HCT116 (cell line): ENCODE results near the gene TEKT2. TPM values are rescaled to one million over a fixed set of nuclear protein-coding genes. Genes with fewer than 3 reads are reported as not detected.

Experiments
- ATAC-seq: fragments of 200-7000 bp; cut with Tn5 transposase; 2 replicates; pipeline ENCODE4 v1.9.1; 2020; ENCODE audit warnings: mild to moderate bottlenecking, moderate library complexity
- BruUV-seq: library from RNA; stranded (reverse); fragments of 400-500 nt; replicated peaks from 2 replicates; lab custom pipeline; 2021; lab: Mats Ljungman, UMichigan
- CTCF ChIA-PET: fragments of 300-600 bp; sonication (Branson Sonifier 250); formaldehyde crosslinking; loops from one replicate; lab custom pipeline; 2021; ENCODE audit warnings: antibody characterized with exemption; lab: Charles Lee
- POLR2A ChIA-PET: fragments of 300-600, 350-600 bp; sonication (Branson Sonifier 250); formaldehyde crosslinking; loops from one replicate; lab custom pipeline; 2021; ENCODE audit warnings: antibody characterized with exemption; lab: Charles Lee
- RAD21 ChIA-PET, 2 experiments: fragments of 300-600 bp; sonication (Branson Sonifier 250); formaldehyde crosslinking; loops; one replicate each; lab custom pipeline; 2023; ENCODE audit warnings: low total read pairs in 2 of 2; ENCODE audit not compliant: uncharacterized antibody in 2 of 2, unreplicated experiment in 2 of 2, low non-redundant PET in 1 of 2; lab: Charles Lee
- DNase-seq: peaks from one replicate; pipeline ENCODE4 v3.0.0-alpha.2; 2010; ENCODE audit warnings: low read depth, low spot score
- H2AFZ ChIP-seq: fragments of 200-600 bp; shearing (Covaris generic), sonication (generic); 2 replicates; pipeline ENCODE4 v1.6.1; 2017; ENCODE audit warnings: low read depth, mixed run types, mixed read lengths, antibody characterized with exemption, low read length; ENCODE audit not compliant: poor library complexity, severe bottlenecking
- H3K27ac ChIP-seq: 2 replicates; pipeline ENCODE4 v1.5.1; 2012; ENCODE audit warnings: low read depth, low read length
- H3K27me3 ChIP-seq: fragments of 200-600 bp; sonication (generic); 2 replicates; pipeline ENCODE4 v1.6.1; 2016; ENCODE audit warnings: mixed run types, low read length, mixed read lengths; ENCODE audit not compliant: insufficient read depth
- H3K36me3 ChIP-seq, 2 experiments: fragments of 200-500 bp in 1 of 2; fragments of 200-600 bp in 1 of 2; sonication (Bioruptor generic) in 1 of 2; sonication (generic) in 1 of 2; 2 replicates each; pipeline versions ENCODE4 v1.5.1 to v1.6.1; 2014 to 2016; ENCODE audit warnings: low read length in 2 of 2, inconsistent platforms in 1 of 2, mixed read lengths in 1 of 2, mixed run types in 1 of 2; ENCODE audit not compliant: insufficient read depth in 2 of 2, control insufficient read depth in 1 of 2
- H3K4me1 ChIP-seq, 2 experiments: fragments of 200-600 bp in 1 of 2; sonication (generic) in 1 of 2; 2 replicates each; pipeline versions ENCODE4 v1.5.1 to v1.6.1; 2012 to 2017; ENCODE audit warnings: low read length in 2 of 2, inconsistent platforms in 1 of 2, mild to moderate bottlenecking in 1 of 2, mixed read lengths in 1 of 2, mixed run types in 1 of 2, moderate library complexity in 1 of 2; ENCODE audit not compliant: insufficient read depth in 2 of 2, control insufficient read depth in 1 of 2
- H3K4me2 ChIP-seq: fragments of 200-600 bp; sonication (generic); 2 replicates; pipeline ENCODE4 v1.6.1; 2017; ENCODE audit warnings: mixed run types, low read length, mixed read lengths
- H3K4me3 ChIP-seq, 2 experiments: fragments of 200-600 bp in 1 of 2; sonication (generic) in 1 of 2; replicated peaks in 1 of 2; 2 replicates each; pipeline ENCODE4 v1.5.1; 2011 to 2016; ENCODE audit warnings: low read length in 2 of 2, control low read depth in 1 of 2, low read depth in 1 of 2, mild to moderate bottlenecking in 1 of 2, mixed read lengths in 1 of 2, mixed run types in 1 of 2
- H3K79me2 ChIP-seq: fragments of 200-600 bp; sonication (generic); 2 replicates; pipeline ENCODE4 v1.6.1; 2017; ENCODE audit warnings: mild to moderate bottlenecking, mixed run types, low read length, moderate library complexity, mixed read lengths; ENCODE audit not compliant: insufficient read depth
- H3K9ac ChIP-seq: fragments of 200-600 bp; sonication (generic); 2 replicates; pipeline ENCODE4 v1.6.1; 2016; ENCODE audit warnings: low read length, mixed read lengths
- H3K9me2 ChIP-seq: fragments of 200-600 bp; sonication (generic), shearing (Covaris generic); 2 replicates; pipeline ENCODE4 v1.6.1; 2017; ENCODE audit warnings: mixed run types, mild to moderate bottlenecking, moderate library complexity; ENCODE audit not compliant: insufficient read depth
- H3K9me3 ChIP-seq, 2 experiments: fragments of 200-500 bp in 1 of 2; fragments of 200-600 bp in 1 of 2; sonication (Bioruptor generic) in 1 of 2; sonication (generic) in 1 of 2; 2 replicates each; pipeline ENCODE4 v1.6.1; 2014 to 2017; ENCODE audit warnings: low read length in 2 of 2, mixed read lengths in 2 of 2, inconsistent platforms in 1 of 2, low read depth in 1 of 2, mild to moderate bottlenecking in 1 of 2, mixed run types in 1 of 2, moderate library complexity in 1 of 2; ENCODE audit not compliant: control insufficient read depth in 1 of 2, insufficient read depth in 1 of 2
- H4K20me1 ChIP-seq: fragments of 200-600 bp; sonication (generic), shearing (Covaris generic); 2 replicates; pipeline ENCODE4 v1.6.1; 2017; ENCODE audit warnings: mixed run types, mild to moderate bottlenecking, moderate library complexity; ENCODE audit not compliant: insufficient read depth
- CBX3 ChIP-seq: IDR thresholded peaks from 2 replicates; pipeline ENCODE4 v1.6.1; 2012; ENCODE audit warnings: low read depth
- CEBPB ChIP-seq: IDR thresholded peaks from 2 replicates; pipeline ENCODE4 v1.6.1; 2012; ENCODE audit warnings: low read depth
- CTCF ChIP-seq, 3 experiments: fragments of 200-600 bp in 1 of 3; sonication (generic) in 1 of 3; IDR thresholded peaks in 2 of 3; conservative IDR thresholded peaks in 1 of 3; 2 replicates each; pipeline ENCODE4 v1.5.1; 2012 to 2017; ENCODE audit warnings: low read depth in 2 of 3, low read length in 2 of 3, antibody characterized with exemption in 1 of 3, borderline replicate concordance in 1 of 3, control low read depth in 1 of 3, mild to moderate bottlenecking in 1 of 3, mixed read lengths in 1 of 3, mixed run types in 1 of 3, moderate library complexity in 1 of 3; ENCODE audit not compliant: insufficient read depth in 1 of 3
- EGR1 ChIP-seq: IDR thresholded peaks from 2 replicates; pipeline ENCODE4 v1.6.1; 2012; ENCODE audit warnings: low read depth
- FOSL1 ChIP-seq: IDR thresholded peaks from 2 replicates; pipeline ENCODE4 v1.6.1; 2012; ENCODE audit warnings: low read depth
- JUND ChIP-seq: IDR thresholded peaks from 2 replicates; pipeline ENCODE4 v1.6.1; 2012
- POLR2A ChIP-seq: IDR thresholded peaks from 2 replicates; pipeline ENCODE4 v1.7.0; 2011; ENCODE audit warnings: borderline replicate concordance; ENCODE audit not compliant: insufficient read depth, insufficient read length; ENCODE audit errors: extremely low read depth
- POLR2AphosphoS5 ChIP-seq: IDR thresholded peaks from 2 replicates; pipeline ENCODE4 v1.6.1; 2011; ENCODE audit warnings: mild to moderate bottlenecking, low read depth, low read length, moderate library complexity
- RAD21 ChIP-seq: IDR thresholded peaks from 2 replicates; pipeline ENCODE4 v1.6.1; 2012; ENCODE audit warnings: low read depth, mild to moderate bottlenecking
- SIN3A ChIP-seq: IDR thresholded peaks from 2 replicates; pipeline ENCODE4 v1.6.1; 2012; ENCODE audit warnings: low read depth
- SP1 ChIP-seq: IDR thresholded peaks from 2 replicates; pipeline ENCODE4 v1.6.1; 2012; ENCODE audit warnings: low read depth
- SRF ChIP-seq: IDR thresholded peaks from 2 replicates; pipeline ENCODE4 v1.6.1; 2012; ENCODE audit warnings: low read depth
- TCF7L2 ChIP-seq: IDR thresholded peaks from 2 replicates; pipeline ENCODE4 v1.7.0; 2011; ENCODE audit warnings: borderline replicate concordance, inconsistent platforms; ENCODE audit not compliant: insufficient read depth, insufficient read length; ENCODE audit errors: extremely low read depth
- YY1 ChIP-seq: IDR thresholded peaks from 2 replicates; pipeline ENCODE4 v1.6.1; 2011; ENCODE audit warnings: low read length, low read depth, moderate library complexity, mild to moderate bottlenecking; ENCODE audit not compliant: insufficient replicate concordance; ENCODE audit errors: extremely low read depth
- ZBTB33 ChIP-seq: IDR thresholded peaks from 2 replicates; pipeline ENCODE4 v1.6.1; 2011; ENCODE audit warnings: mild to moderate bottlenecking, low read length, moderate library complexity; ENCODE audit not compliant: insufficient replicate concordance; ENCODE audit errors: extremely low read depth
- ZFX ChIP-seq: fragments of 450-650 bp; IDR thresholded peaks from 2 replicates; pipeline ENCODE4 v1.6.1; 2017
- ZNF274 ChIP-seq: fragments of 200-500 bp; sonication (Bioruptor generic); IDR thresholded peaks from 2 replicates; pipeline ENCODE4 v1.6.1; 2014; ENCODE audit warnings: mild to moderate bottlenecking, low read depth, low read length, inconsistent platforms
- intact Hi-C: fragments of 100-400 bp; cut with micrococcal nuclease; formaldehyde crosslinking; loops from 2 replicates; pipeline ENCODE4 v1.10.0; 2022
- total RNA-seq: library from RNA; stranded (reverse); gene quantifications from one replicate; pipeline ENCODE4 v1.2.1, GENCODE V29; 2021; ENCODE audit not compliant: unreplicated experiment
- TF ChIP-seq, protein P1 (sequence below): IDR thresholded peaks from 2 replicates; pipeline ENCODE4 v1.6.1; 2012; ENCODE audit warnings: low read depth
- TF ChIP-seq, protein P2 (sequence below): IDR thresholded peaks from 2 replicates; pipeline ENCODE4 v1.6.1; 2012

TEKT2 gene
- total RNA-seq, 1 experiment from 2014 or later: not detected

DNA sequence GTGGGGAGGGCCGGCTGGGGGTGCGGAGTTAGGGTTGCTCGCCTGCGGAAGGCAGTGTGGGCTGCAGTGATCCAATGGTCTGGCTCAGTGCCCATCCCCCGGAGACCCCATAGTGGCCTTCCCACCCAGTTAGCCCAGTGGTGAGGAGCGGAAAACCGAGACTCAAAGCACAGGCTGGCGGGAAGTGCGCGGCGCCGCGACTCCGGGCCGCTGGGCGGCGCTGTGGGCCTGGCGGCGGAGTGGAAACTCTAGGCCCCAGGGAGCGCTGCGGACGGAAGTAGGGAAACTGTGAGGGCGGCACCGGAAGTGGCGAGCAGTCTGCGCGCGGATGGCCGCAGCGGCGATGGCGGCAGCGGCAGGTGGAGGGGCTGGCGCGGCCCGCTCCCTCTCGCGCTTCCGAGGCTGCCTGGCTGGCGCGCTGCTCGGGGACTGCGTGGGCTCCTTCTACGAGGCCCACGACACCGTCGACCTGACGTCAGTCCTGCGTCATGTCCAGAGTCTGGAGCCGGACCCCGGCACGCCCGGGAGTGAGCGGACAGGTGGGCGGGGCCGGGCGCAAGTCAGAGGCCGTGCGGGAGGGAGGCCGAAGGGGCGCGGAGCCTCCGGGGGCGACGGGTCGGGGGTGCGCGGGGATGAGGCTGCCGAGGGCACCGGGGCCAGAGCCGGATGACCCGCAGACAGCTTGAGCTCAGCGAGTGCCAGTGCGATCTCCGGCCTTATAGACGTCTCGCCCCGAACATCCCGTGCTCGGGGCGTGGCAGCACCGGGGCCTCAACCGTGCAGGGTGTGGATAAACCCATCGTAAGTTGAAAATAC is 4.9 kb downstream of the TEKT2 start, which contains the start of gene ADPRS:
ADPRS (plus strand) TSS at position 316 of the 816 bp plus-strand sequence; CDS start at position 329, 13 bp downstream.
- Histone ChIP-seq H2AFZ (peak within 1 kb of the TSS; percentile 31), H3K4me1 (peaks cover 0 to 15% of the 10 kb centered on the region in 2 experiments; a peak in 2 of 4 replicates), H3K9me3 (no peaks in the 10 kb centered on the region), H3K36me3 (peaks cover 17 to 23% of the 10 kb centered on the region in 2 experiments; a peak in 3 of 4 replicates), H3K79me2 (peaks cover 27% of the 10 kb centered on the region), H3K4me3 (peak within 1 kb of the TSS; percentile 96 to 98), H3K27ac (peak within 1 kb of the TSS; percentile 76), H3K27me3 (no peaks in the 10 kb centered on the region), H3K9me2 (no peaks in the 10 kb centered on the region), H4K20me1 (no peaks in the 10 kb centered on the region), H3K4me2 (peak within 1 kb of the TSS; percentile 99), H3K9ac (peak within 1 kb of the TSS; percentile 88)
- ChIA-PET RAD21 (no interaction called here), CTCF (no interaction called here), POLR2A (no interaction called here)
- BruUV-seq: no TSS peak
- ATAC-seq (peak; percentile 82), DNase-seq (peak; percentile 75)
- intact Hi-C loops: loop anchor here (2.0 to 10.0 kb wide), 2 partner anchors 158 to 234 kb away; partner anchors contain the start of gene AGO3
- TF ChIP-seq FOSL1 (no peak), ZBTB33 (peak; percentile 72), CEBPB (no peak), CBX3 (peak; percentile 82; the same call in 1 of the 2 replicates), EGR1 (peak; percentile 64; the same call in 1 of the 2 replicates), POLR2AphosphoS5 (peak; percentile 97), JUND (no peak), TCF7L2 (no peak), SRF (peak; percentile 79; the same call in 1 of the 2 replicates), ZFX (peak; percentile 81), CTCF (IDR thresholded peaks at IDR 0.05 in 2 of 3, conservative IDR thresholded peaks at IDR 0.05 in 1 of 3; ENCODE audit: borderline replicate concordance in 1 of 3, insufficient read depth in 1 of 3, low read depth in 2 of 3, low read length in 2 of 3) (peak; percentile 81 to 98 (median 89)), ZNF274 (no peak), POLR2A (peak; percentile 76), SP1 (peak; percentile 71), RAD21 (peak; percentile 53; the same call in 1 of the 2 replicates), YY1 (peak; percentile 94), SIN3A (peak; percentile 97)
- TF ChIP-seq, protein P1, sequence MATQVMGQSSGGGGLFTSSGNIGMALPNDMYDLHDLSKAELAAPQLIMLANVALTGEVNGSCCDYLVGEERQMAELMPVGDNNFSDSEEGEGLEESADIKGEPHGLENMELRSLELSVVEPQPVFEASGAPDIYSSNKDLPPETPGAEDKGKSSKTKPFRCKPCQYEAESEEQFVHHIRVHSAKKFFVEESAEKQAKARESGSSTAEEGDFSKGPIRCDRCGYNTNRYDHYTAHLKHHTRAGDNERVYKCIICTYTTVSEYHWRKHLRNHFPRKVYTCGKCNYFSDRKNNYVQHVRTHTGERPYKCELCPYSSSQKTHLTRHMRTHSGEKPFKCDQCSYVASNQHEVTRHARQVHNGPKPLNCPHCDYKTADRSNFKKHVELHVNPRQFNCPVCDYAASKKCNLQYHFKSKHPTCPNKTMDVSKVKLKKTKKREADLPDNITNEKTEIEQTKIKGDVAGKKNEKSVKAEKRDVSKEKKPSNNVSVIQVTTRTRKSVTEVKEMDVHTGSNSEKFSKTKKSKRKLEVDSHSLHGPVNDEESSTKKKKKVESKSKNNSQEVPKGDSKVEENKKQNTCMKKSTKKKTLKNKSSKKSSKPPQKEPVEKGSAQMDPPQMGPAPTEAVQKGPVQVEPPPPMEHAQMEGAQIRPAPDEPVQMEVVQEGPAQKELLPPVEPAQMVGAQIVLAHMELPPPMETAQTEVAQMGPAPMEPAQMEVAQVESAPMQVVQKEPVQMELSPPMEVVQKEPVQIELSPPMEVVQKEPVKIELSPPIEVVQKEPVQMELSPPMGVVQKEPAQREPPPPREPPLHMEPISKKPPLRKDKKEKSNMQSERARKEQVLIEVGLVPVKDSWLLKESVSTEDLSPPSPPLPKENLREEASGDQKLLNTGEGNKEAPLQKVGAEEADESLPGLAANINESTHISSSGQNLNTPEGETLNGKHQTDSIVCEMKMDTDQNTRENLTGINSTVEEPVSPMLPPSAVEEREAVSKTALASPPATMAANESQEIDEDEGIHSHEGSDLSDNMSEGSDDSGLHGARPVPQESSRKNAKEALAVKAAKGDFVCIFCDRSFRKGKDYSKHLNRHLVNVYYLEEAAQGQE: no peak
- TF ChIP-seq, protein P2, sequence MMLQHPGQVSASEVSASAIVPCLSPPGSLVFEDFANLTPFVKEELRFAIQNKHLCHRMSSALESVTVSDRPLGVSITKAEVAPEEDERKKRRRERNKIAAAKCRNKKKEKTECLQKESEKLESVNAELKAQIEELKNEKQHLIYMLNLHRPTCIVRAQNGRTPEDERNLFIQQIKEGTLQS: no peak
